GM18517 (cell line): ENCODE measurements around the gene YEATS2.

Source experiments
- ATAC-seq: cut with Tn5 transposase; IDR thresholded peaks from one replicate; pipeline ENCODE4 v1.9.1; 2021; ENCODE audit warnings: mild to moderate bottlenecking, moderate library complexity; ENCODE audit not compliant: unreplicated experiment

YEATS2 gene

GRCh38 chr3:183810643-183811594 is 113.3 kb downstream of the YEATS2 start:
- no peak for ATAC-seq

GRCh38 chr3:183811638-183812037 is 114.0 kb downstream of the YEATS2 start:
- ATAC-seq = no peak

DNA sequence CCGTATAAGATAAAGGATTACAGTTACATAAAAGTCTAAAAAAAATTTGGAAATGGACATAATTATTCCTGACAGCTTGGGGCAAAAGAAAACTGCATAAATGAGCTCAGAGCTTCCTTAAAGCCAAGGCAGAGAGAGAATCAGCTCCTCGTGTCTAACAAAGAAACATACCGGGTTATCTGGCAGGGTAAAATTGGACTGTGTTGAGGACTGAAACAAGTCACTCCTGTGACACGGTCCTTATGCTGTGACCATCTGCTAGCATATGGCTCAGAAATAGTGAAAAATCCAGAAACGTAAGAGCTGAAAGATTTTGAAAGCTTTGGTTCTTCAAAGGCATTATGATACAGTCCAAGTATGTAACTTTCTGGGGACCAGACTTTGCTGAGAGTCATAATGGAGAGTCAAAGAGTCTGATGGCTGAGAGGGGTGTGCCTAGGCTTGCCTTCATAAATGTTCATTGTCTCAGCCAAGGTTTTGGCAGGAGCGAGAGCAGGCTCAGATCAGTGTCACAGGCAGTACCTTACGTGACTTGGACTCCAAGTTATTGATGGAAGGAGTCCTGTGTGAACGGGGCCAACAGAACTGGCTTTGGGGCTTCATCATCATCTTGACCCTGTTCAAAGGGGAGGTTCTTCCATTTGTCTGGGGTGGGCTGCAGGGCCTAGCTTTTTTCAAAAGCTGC is 115.3 kb downstream of the YEATS2 start:
- no peak for ATAC-seq

- ATAC-seq = no peak
Measured at GRCh38 chr3:183814240-183814639, 116.6 kb downstream of the YEATS2 start.

DNA sequence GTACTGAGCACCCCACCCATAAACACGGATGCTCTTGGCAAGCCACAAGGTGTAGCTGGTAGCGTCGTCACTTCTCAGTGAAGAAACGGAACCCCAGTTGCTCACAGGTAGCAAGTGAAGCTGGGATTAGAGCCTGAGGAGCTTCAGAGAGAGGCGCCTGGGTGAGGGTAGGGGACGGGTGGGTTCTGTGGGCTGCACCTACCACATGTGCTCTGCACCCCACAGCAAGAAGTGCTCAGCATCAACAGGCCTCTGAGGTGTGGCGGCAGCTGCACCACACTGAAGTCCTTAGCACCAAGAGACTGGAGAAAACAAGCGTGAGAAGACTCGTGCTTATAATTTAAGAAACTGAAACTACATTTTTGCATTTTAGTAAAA is 118.0 kb downstream of the YEATS2 start:
- ATAC-seq = no peak

GRCh38 chr3:183815951-183816475 is 118.4 kb downstream of the YEATS2 start:
- no peak for ATAC-seq

DNA sequence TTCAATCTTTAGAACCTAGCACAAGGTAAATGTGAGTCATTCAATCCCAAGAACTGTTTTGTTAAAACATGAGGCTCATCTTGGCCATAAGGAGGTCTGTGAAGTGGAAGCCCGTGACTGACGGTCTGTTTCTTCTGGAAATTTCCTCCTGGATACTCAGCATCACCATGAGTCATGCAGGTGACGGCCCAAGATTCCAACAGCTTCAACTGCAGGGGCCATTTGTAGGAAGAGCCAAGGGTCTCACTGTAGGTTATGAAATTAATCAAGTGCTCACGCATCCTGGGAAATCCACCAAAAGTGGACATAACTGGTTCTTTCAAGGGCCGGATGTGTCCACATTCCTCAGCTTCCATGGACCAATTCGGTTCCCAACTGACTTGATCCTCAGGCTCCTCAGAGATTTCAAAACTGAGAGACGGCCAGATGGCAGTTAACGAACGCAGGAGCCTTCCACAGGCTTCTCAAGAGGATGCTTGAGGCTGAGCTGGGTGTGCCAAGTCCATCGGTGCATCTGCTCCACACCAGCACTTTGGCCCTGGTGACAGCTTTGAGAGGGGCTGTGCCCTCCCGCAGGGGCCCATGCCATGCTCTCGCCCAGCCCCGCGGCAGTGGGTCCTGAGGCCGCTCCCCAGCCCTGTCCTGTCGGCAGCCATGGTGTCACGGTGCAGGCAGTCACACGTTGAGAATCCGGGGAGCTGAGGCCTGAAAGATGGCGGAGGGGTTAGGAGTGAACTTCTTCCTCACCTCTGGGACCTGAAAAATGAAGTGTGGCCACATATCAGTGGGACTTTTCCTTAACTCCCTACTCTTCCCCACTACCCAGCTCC is 119.3 kb downstream of the YEATS2 start:
- no peak for ATAC-seq

DNA sequence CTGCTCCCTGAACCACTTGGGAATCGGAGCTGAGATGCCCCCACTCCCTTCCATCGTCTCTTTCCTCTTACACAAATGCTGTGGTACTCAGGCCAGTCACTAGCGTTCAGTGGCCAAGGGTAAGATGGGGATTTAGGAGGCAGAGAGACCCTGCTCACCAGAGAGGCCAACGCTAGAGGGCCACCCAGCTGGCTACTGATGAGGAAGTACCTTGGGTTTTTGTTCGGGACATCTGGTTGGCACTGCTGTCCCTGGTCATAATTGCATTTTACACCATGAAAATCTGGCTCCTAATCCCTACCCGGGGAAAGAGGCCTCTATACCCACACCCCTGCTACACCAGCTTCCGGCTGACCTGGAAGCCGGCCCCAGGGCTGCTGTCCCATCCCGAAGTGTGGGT is 120.0 kb downstream of the YEATS2 start:
- ATAC-seq = no peak

GRCh38 chr3:183818041-183818620 is 120.5 kb downstream of the YEATS2 start:
- no peak for ATAC-seq

DNA sequence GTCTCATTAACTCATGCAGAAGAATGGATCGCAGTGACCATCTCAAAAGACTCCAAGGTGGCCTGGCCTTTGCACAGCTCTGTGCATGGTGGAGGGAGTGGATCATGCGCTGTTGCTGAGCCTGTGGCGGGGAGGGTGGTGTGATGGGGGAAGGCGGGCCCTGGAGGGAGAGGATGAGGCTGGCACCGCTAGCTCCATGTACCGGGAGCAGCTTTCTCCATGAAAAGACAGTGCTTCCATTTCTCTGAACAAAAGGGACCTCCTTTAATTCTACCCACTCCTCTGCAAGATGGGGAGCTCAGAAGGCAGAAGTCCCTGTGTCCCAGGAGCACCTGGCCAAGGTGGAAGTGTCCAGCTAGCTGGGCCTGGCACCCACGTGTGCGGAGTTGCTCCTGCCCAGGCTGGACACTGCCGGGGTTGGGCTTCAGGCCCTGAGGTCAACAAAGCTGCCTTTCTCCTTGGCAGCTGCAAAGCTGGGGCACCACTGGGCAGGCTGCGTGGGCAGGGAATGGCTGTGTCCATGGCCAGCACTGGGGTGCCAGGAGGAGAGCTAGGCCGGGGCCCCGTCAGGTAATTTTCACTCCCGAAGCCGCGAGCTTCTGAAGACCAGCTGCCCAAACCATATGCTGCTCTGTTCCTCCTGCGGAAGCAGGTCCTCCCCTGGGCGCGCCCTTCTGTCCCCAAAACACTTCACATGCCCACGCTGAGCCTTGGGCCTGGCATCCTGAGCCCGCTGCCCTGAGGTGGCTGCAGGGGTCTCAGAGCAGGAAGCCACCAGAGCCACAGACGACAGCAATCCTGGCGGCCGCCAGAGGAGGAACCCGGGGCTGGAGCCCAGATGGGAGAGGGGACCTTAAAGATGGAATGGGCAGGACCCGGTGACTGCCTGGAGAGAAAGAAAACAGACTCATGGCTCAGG is 121.4 kb downstream of the YEATS2 start:
- ATAC-seq = no peak

DNA sequence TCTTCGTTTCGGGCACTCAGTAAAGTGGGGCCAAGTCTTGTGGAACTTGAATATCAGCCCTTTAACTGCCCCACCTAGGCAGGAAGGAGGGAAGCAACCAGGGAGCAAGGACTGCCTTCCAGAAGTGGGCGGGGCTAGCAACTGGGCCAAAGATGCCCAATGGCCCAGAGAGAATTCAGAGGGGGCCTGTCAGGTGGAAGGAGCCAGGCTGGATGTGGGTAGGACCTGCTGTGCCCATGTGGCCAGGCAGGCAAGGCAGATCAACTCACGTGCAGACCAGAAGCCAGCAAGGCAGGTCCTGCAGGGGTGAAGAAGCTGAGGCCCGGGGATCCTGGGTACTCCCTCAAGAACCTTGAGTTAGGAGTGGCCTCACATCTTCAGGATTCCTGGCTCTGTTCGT is 122.2 kb downstream of the YEATS2 start:
- ATAC-seq = no peak

DNA sequence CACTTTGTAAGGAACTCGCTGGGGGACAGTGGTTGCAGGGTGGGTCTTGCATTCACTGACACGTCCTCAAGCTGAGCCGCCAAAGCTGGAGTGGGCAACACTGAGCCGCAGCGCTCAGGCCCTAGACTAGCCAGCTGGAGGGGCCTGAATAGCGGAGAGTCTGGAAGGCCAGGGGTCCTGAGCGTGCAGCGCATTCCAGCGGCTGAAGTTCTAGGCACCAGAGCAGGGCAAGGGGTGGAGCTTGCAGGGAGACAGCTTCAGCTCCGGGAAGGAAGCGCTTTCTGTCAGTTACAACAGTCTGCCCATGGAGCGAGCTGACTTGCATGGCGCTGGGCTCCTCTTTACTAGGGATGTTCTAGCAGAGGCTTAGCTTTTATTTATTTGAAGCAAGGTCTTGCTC is 125.0 kb downstream of the YEATS2 start:
- ATAC-seq = no peak

DNA sequence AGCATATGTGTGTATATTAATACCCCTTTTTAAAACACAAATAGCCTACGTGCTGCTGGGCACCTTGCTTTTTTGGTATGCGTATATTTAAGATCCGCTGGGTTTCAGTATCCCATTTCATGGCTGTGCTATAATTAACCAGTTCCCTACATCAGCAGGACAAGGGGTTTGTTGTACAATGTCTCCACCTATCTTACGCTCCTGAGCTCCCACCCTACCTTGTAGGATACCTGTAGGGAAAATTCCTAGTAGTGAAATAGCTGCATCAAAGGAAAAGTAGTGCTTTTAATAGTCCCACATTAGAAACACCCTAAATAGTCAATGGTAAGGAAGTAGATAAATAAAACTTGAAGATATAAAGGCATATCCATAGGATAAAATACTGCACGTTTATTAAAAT is 126.4 kb downstream of the YEATS2 start:
- no peak for ATAC-seq

DNA sequence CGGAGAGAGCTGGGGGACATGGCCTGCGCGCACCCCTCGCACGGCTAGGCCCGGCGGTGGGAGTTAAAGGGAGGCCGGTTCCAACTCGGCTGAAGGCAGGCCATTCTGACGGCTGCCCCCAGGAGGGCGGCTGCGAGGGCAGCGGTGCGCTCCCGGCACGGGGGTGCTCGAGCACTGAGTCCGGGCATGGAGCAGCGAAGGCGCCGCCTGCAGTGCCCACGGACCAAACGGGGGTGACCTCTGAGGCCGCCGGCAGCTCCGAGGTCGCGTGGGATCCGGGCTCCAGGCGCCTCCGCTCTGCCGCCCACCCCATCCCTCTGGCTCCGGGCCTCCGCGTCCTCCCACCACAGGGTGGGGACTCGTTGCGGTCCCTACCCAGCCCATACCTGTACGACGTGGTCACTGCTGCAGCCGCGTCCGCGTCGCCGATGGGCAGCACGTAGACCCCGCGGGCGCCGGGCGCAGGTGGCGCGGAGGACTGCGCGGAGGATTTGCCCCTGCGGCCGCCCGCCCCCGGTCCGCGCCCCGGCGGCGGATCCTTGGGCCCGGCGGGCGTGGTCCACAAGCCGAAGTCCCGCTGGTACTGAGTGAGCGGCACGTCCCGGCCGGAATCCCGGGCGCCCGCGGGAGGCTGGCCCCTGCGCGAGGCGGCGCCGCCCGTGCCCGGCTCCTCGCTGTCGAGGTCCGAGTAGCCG is 127.3 kb downstream of the YEATS2 start:
- no peak for ATAC-seq

GRCh38 chr3:183825456-183826161 is 128.0 kb downstream of the YEATS2 start, which contains the start of gene MAP6D1:
MAP6D1 (minus strand) TSS chr3:183825577; CDS start chr3:183825547, 30 bp downstream.
- ATAC-seq = no peak

- no peak for ATAC-seq
Measured at GRCh38 chr3:183826448-183827250, 129.1 kb downstream of the YEATS2 start.

DNA sequence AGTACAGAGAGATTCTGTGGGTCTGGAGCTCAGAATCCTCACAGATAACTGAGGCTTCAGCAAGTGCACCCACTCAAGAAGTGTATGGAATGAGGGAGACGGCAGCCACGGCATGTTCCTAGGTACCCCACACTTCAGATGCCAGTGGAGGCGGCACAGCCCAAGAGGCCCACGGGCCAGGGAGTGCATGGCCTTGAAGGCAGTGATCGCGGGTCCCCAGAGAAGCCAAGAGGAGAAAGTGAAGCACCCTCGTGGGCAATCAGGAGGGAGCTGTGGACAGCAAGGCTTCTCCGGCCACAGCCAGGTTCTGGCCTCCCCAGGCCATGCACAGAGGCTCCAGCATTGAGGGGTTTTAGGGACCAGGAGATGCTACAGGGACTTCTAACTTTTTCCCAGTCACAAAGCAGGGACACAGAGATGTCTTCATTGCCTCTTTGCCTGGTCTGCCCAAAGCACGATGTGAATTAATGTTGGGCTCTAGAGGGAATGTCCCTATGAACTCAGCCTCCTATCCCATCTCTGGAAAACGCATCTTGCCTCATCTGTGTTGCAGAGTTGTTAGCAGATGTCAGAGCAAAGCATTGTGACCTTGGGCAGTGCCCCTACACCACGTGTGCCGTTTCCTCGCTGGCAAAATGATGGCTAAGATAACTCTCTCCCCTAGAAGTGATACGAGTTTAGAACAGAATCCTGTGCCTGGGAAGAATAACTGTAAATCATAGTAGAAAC is 130.4 kb downstream of the YEATS2 start:
- ATAC-seq = no peak
